Lung (tissue), 12 donors: ENCODE measurements around the gene DISC1. TPM values are rescaled to one million over a fixed set of nuclear protein-coding genes. Genes with fewer than 3 reads are reported as not detected.

Experiments
- ATAC-seq: fragments of 200-7000 bp; cut with Tn5 transposase; one replicate; pipeline ENCODE4 v1.9.1; 2020; ENCODE audit warnings: moderate number of reproducible peaks; ENCODE audit not compliant: insufficient read depth, low FRiP score
- DNase-seq, 3 donors: peaks; one replicate each; pipeline ENCODE4 v3.0.0-alpha.2; 2013 to 2017
- H3K27ac ChIP-seq, 2 donors: one replicate each; pipeline ENCODE4 v1.5.1; 2013; ENCODE audit warnings: mild to moderate bottlenecking in 2 of 2, moderate library complexity in 2 of 2, control low read depth in 1 of 2, inconsistent platforms in 1 of 2, low read depth in 1 of 2, low read length in 1 of 2
- H3K27me3 ChIP-seq, 3 donors: one replicate each; pipeline ENCODE4 v1.5.1; 2013; ENCODE audit warnings: low read length in 2 of 3; ENCODE audit not compliant: control insufficient read depth in 3 of 3, insufficient read depth in 3 of 3
- H3K36me3 ChIP-seq, 4 donors: one replicate each; pipeline ENCODE4 v1.5.1; 2013; ENCODE audit warnings: low read length in 4 of 4, mild to moderate bottlenecking in 1 of 4, moderate library complexity in 1 of 4; ENCODE audit not compliant: control insufficient read depth in 4 of 4, insufficient read depth in 4 of 4
- H3K4me1 ChIP-seq, 5 donors: one replicate each; pipeline ENCODE4 v1.5.1; 2013; ENCODE audit warnings: low read length in 5 of 5, mild to moderate bottlenecking in 2 of 5, moderate library complexity in 1 of 5; ENCODE audit not compliant: control insufficient read depth in 5 of 5, insufficient read depth in 5 of 5
- H3K4me3 ChIP-seq: one replicate; pipeline ENCODE4 v1.5.1; 2013; ENCODE audit warnings: mild to moderate bottlenecking, control low read depth, moderate library complexity
- H3K9ac ChIP-seq, 2 donors: one replicate each; pipeline ENCODE4 v1.5.1; 2013; ENCODE audit warnings: low read length in 2 of 2, control low read depth in 1 of 2; ENCODE audit not compliant: insufficient read depth in 1 of 2
- H3K9me3 ChIP-seq, 4 donors: one replicate each; pipeline ENCODE4 v1.5.1; 2013; ENCODE audit warnings: low read length in 3 of 4, mild to moderate bottlenecking in 1 of 4, moderate library complexity in 1 of 4; ENCODE audit not compliant: control insufficient read depth in 4 of 4, insufficient read depth in 3 of 4
- WGBS, 2 donors: extraction: QIAGEN DNeasy Blood & Tissue Kit; methylation state at CpG; one replicate each; pipeline ENCODE4 v1.1.7; 2013; 5-methylcytosine and 5-hydroxymethylcytosine counted together
- polyA plus RNA-seq, 2 donors: library from polyadenylated mRNA; stranded (reverse); fragments of 200-250 nt; gene quantifications; one replicate each; pipeline ENCODE4 v1.2.1, GENCODE V29; 2013
- total RNA-seq, 2 donors: library from RNA; depleted of rRNA in 1 of 2; stranded (reverse); fragments of >200 nt in 1 of 2; gene quantifications; one replicate each; pipeline ENCODE4 v1.2.1, GENCODE V29; 2014 to 2021
- TF ChIP-seq, protein P1 (sequence below): IDR thresholded peaks from 2 replicates; pipeline ENCODE4 v1.5.1; 2012; ENCODE audit warnings: mild to moderate bottlenecking; ENCODE audit errors: control extremely low read depth, extremely low read depth
- donor health status: control.
- donor health status: control.
- donor health status: Bipolar disorder and iron deficiency.
- donor health status: healthy.
- donor health status: DM: yes; HTN: yes; CAD: no.

Gene DISC1
- total and polyA plus RNA-seq, 4 donors: 0.98 to 32.9 (median 6.1) TPM

GRCh38 chr1:231793893-231794292 is 167.3 kb downstream of the DISC1 start:
- Histone ChIP-seq H3K9ac (no peak overlapping the region), H3K4me3 (no peak overlapping the region), H3K9me3 (no peaks in the 10 kb centered on the region), H3K4me1 (peaks cover 0 to 7% (median 0%) of the 10 kb centered on the region in 5 donors), H3K27me3 (no peaks in the 10 kb centered on the region), H3K27ac (no peak overlapping the region), H3K36me3 (no peaks in the 10 kb centered on the region)
- no peak for ATAC-seq
- no peak for DNase-seq
- TF ChIP-seq, protein P1, sequence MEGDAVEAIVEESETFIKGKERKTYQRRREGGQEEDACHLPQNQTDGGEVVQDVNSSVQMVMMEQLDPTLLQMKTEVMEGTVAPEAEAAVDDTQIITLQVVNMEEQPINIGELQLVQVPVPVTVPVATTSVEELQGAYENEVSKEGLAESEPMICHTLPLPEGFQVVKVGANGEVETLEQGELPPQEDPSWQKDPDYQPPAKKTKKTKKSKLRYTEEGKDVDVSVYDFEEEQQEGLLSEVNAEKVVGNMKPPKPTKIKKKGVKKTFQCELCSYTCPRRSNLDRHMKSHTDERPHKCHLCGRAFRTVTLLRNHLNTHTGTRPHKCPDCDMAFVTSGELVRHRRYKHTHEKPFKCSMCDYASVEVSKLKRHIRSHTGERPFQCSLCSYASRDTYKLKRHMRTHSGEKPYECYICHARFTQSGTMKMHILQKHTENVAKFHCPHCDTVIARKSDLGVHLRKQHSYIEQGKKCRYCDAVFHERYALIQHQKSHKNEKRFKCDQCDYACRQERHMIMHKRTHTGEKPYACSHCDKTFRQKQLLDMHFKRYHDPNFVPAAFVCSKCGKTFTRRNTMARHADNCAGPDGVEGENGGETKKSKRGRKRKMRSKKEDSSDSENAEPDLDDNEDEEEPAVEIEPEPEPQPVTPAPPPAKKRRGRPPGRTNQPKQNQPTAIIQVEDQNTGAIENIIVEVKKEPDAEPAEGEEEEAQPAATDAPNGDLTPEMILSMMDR: no peak
- 98 to 99% methylated on average over 6 of the region's 6 CpGs for WGBS, 2 donors

- no peak overlapping the region for H3K4me3 ChIP-seq
- no peak overlapping the region for H3K27ac ChIP-seq
- no peaks in the 10 kb centered on the region for H3K27me3 ChIP-seq
- TF ChIP-seq, protein P1: no peak
- H3K9ac ChIP-seq: no peak overlapping the region
- no peaks in the 10 kb centered on the region for H3K9me3 ChIP-seq
- H3K36me3 ChIP-seq: peaks cover 0 to under 1% (median 0%) of the 10 kb centered on the region in 4 donors
- 67 to 84% methylated on average over 6 of the region's 6 CpGs for WGBS, 2 donors
- ATAC-seq (no peak), DNase-seq (no peak)
- H3K4me1 ChIP-seq: peaks cover 0 to 6% (median 0%) of the 10 kb centered on the region in 5 donors
Observed at GRCh38 chr1:231796141-231796540, 169.6 kb downstream of the DISC1 start.

GRCh38 chr1:231799363-231799986 is 172.9 kb downstream of the DISC1 start:
- Histone ChIP-seq H3K4me3 (no peak overlapping the region), H3K36me3 (peaks cover 0 to 15% (median 5%) of the 10 kb centered on the region in 4 donors), H3K4me1 (peaks cover 0 to 2% (median 0%) of the 10 kb centered on the region in 5 donors), H3K27ac (no peak overlapping the region), H3K9ac (no peak overlapping the region), H3K9me3 (no peaks in the 10 kb centered on the region), H3K27me3 (no peaks in the 10 kb centered on the region)
- DNase-seq (peak in 1 of 3 donors; percentile 46), ATAC-seq (no peak)
- 81 to 84% methylated on average over 6 of the region's 6 CpGs for WGBS, 2 donors
- TF ChIP-seq, protein P1: no peak

DNA sequence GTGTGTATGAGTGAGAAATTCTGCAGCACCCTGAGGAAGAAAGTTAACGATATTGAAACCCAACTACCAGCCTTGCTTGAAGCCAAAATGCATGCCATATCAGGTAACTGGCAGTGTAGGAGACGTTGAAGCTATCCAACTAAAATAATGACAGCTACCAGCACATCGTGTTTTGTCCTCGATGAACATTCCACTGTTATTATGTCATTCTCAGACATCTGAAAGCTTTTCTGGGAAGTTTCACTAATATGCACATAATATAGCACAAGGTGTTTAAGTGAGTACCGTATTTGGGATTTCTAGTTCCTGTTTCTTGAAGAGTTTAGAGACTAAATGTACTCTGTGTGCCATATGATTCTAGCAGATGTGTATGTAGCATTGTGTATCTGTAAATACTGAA is 173.5 kb downstream of the DISC1 start:
- no peak for DNase-seq
- H3K9ac ChIP-seq: no peak overlapping the region
- 78 to 84% methylated on average over 5 of the region's 5 CpGs for WGBS, 2 donors
- no peaks in the 10 kb centered on the region for H3K9me3 ChIP-seq
- peaks cover 0 to 15% (median 5%) of the 10 kb centered on the region in 4 donors for H3K36me3 ChIP-seq
- peaks cover 0 to 2% (median 0%) of the 10 kb centered on the region in 5 donors for H3K4me1 ChIP-seq
- H3K27me3 ChIP-seq: no peaks in the 10 kb centered on the region
- no peak overlapping the region for H3K27ac ChIP-seq
- TF ChIP-seq, protein P1: no peak
- H3K4me3 ChIP-seq: no peak overlapping the region
- ATAC-seq: no peak
